ENCODE measurements around the gene ALDH4A1. TPM values are rescaled to one million over a fixed set of nuclear protein-coding genes. Genes with fewer than 3 reads are reported as not detected.
"Not testable (repeated sequence)": the region's sequence is repeated elsewhere in the genome, so short reads cannot be mapped to it uniquely, and the experiment has no call there.

The ALDH4A1 gene
- total and polyA plus RNA-seq, 12 donors = 12.7 to 60.8 (median 36.6) TPM

DNA sequence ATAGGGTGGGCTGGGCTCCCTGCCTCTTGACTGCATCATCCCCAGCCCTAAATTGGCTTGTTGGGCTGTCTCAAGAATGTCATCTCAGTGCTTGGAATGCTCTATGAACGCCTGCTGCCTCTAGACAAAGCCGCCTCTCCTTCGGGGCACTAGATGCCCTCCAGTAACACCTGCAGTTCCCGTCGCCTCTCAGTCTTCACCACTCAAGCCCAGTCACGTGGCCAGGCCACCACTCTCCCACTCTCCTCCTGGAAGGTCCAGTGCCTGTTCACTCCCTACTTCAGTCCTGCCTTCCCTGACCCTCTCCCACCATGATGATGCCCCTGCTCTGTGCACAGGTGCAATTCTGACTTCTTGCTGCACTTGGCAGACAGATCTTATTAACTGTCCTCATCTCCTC lies 49.9 kb downstream of the ALDH4A1 start:
- Histone ChIP-seq H3K9me3 (no peaks in the 10 kb centered on the region), H3K4me3 (no peak overlapping the region), H3K4me1 (no peaks in the 10 kb centered on the region), H3K27ac (no peak overlapping the region), H3K27me3 (peaks cover 0 to 61% (median 19%) of the 10 kb centered on the region in 7 donors), H3K36me3 (no peaks in the 10 kb centered on the region)
- ATAC-seq = no peak
- intact Hi-C loops (cut with DNase I) = no loop called here
- TF ChIP-seq, protein P1, sequence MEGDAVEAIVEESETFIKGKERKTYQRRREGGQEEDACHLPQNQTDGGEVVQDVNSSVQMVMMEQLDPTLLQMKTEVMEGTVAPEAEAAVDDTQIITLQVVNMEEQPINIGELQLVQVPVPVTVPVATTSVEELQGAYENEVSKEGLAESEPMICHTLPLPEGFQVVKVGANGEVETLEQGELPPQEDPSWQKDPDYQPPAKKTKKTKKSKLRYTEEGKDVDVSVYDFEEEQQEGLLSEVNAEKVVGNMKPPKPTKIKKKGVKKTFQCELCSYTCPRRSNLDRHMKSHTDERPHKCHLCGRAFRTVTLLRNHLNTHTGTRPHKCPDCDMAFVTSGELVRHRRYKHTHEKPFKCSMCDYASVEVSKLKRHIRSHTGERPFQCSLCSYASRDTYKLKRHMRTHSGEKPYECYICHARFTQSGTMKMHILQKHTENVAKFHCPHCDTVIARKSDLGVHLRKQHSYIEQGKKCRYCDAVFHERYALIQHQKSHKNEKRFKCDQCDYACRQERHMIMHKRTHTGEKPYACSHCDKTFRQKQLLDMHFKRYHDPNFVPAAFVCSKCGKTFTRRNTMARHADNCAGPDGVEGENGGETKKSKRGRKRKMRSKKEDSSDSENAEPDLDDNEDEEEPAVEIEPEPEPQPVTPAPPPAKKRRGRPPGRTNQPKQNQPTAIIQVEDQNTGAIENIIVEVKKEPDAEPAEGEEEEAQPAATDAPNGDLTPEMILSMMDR (IDR thresholded peaks at IDR 0.05) = no peak
- no peak for DNase-seq
- 52 to 54% methylated on average over 6 of the region's 6 CpGs for WGBS, 2 donors

DNA sequence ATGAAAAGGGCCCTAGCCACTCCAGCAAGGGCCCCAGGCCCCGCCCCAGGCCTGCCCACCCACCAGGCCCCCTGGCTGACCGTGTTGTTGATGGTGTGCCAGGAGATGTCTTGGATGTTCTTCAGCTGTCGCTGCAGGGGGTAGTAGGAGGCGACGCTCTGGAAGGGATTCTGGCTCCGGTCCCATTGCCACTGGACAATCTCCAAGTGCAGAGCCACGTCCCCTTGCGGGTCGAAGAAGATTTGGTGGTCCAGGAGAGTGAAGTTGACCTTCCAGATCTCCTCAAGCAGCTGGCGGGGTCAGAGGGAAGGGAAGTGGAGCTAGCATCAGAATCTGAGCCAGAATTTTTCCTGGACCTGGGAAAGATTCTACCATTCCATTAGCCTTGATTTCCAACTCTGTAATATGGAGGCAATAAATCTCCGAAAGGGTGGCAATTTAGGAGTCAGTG lies 53.1 kb downstream of the ALDH4A1 start:
- intact Hi-C loops (cut with DNase I) = no loop called here
- 27 to 30% methylated on average over 11 of the region's 11 CpGs for WGBS, 2 donors
- ATAC-seq (no peak), DNase-seq (no peak)
- Histone ChIP-seq H3K27me3 (peaks cover 0 to 57% (median 18%) of the 10 kb centered on the region in 7 donors), H3K36me3 (no peaks in the 10 kb centered on the region), H3K27ac (no peak overlapping the region), H3K9me3 (peaks cover 0 to 9% (median 0%) of the 10 kb centered on the region in 11 donors), H3K4me3 (no peak overlapping the region), H3K4me1 (no peaks in the 10 kb centered on the region)
- TF ChIP-seq, protein P1 (IDR thresholded peaks at IDR 0.05) = no peak

DNA sequence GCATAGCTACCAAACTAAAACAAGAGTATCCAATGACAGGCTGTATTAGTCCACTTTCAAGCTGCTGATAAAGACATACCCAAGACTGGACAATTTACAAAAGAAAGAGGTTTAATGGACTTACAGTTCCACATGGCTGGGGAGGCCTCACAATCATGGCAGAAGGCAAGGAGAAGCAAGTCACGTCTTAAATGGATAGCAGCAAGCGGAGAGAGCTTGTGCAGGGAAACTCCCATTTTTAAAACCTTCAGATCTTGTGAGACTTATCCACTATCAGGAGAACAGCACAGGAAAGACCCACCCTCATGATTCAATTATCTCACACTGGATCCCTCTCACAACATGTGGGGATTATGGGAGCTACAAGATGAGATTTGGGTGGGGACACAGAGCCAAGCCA lies 54.6 kb downstream of the ALDH4A1 start:
- H3K27me3 ChIP-seq = peaks cover 0 to 61% (median 12%) of the 10 kb centered on the region in 7 donors

DNA sequence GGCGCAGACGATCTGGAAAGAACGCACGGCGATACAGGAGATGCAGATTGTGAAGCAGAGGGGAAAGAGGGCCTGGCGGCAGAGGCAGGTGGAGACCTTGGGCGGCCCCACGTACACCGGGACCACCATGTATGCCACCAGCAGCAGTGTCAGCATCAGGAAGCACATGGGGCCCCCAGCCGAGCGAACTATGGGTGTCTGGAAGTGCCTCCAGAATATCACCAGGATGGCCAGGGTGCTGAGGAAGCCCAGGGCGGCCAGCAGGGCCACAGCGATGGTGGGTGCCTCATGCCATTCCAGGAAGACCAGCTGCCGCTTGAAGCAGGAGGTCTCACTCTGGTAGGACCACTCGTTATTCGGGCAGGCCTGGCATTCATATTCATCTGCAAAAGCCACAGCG lies 62.2 kb downstream of the ALDH4A1 start:
- WGBS, 2 donors = 92 to 94% methylated on average over 17 of the region's 17 CpGs

More for the DNA sequence above, 54.6 kb downstream of the ALDH4A1 start:
- DNase-seq; ATAC-seq; intact Hi-C loops (cut with DNase I); H3K27ac ChIP-seq; H3K4me3 ChIP-seq; H3K4me1 ChIP-seq; H3K36me3 ChIP-seq: not testable (repeated sequence)
- H3K9me3 ChIP-seq = peaks cover 0 to 12% (median 0%) of the 10 kb centered on the region in 11 donors
- 58 to 87% methylated on average over 2 of the region's 2 CpGs for WGBS, 2 donors

DNA sequence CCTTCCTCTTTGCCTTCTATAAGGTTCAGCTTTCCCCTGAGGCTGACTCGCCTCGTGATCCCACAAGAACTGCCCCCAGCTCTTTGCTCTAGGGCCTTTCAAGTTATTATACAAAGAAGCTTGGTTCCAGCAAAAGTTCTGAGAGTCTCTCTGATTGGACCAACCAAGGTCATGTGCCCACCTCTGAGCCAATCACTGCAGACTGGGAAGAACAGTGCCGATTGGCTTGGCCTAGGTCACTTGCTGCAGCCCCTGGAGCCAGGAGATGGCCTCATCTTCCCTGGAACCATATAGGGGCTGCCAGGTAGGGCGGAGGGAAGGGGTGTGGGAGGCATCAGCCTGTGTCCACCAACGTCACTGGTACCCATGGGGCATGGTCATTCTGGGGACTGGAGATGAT lies 65.7 kb downstream of the ALDH4A1 start:
- Histone ChIP-seq H3K4me3 (no peak overlapping the region), H3K27me3 (peaks cover 0 to 84% (median 55%) of the 10 kb centered on the region in 7 donors), H3K4me1 (no peaks in the 10 kb centered on the region), H3K9me3 (no peaks in the 10 kb centered on the region), H3K36me3 (no peaks in the 10 kb centered on the region), H3K27ac (no peak overlapping the region)
- TF ChIP-seq, protein P1 (IDR thresholded peaks at IDR 0.05) = no peak
- WGBS, 2 donors = 69 to 75% methylated on average over 5 of the region's 5 CpGs
- intact Hi-C loops (cut with DNase I) = no loop called here
- DNase-seq = no peak
- ATAC-seq = no peak

More for the DNA sequence above, 62.2 kb downstream of the ALDH4A1 start:
- ATAC-seq (no peak), DNase-seq (no peak)
- intact Hi-C loops (cut with DNase I) = no loop called here
- peaks cover 0 to 77% (median 40%) of the 10 kb centered on the region in 7 donors for H3K27me3 ChIP-seq
- H3K36me3 ChIP-seq = no peaks in the 10 kb centered on the region
- no peak overlapping the region for H3K4me3 ChIP-seq
- H3K4me1 ChIP-seq = no peaks in the 10 kb centered on the region
- H3K9me3 ChIP-seq = peaks cover 0 to 12% (median 0%) of the 10 kb centered on the region in 11 donors
- no peak overlapping the region for H3K27ac ChIP-seq
- TF ChIP-seq, protein P1 (IDR thresholded peaks at IDR 0.05) = no peak

DNA sequence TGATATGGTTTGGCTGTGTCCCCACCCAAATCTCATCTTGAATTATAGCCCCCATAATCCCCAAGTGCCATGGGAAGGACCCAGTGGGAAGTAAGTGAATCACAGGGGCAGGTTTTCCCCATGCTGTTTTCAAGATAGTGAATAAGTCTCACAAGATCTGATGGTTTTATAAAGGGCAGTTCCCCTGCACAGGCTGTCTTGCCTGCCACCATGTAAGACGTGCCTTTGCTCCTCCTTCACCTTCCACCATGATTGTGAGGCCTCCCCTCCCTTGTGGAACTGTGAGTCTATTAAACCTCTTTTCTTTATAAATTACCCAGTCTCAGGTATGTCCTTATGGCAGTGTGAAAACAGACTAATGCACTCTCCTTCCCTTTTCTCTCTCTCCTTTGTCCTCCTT lies 70.0 kb downstream of the ALDH4A1 start:
- H3K9me3 ChIP-seq = peaks cover 0 to 23% (median 0%) of the 10 kb centered on the region in 11 donors
- H3K36me3 ChIP-seq; H3K4me1 ChIP-seq; H3K27ac ChIP-seq; H3K4me3 ChIP-seq; ATAC-seq; DNase-seq; intact Hi-C loops (cut with DNase I): not testable (repeated sequence)
- WGBS, 2 donors = 34 to 41% methylated on average over 1 of the region's 1 CpG
- peaks cover 0 to 72% (median 39%) of the 10 kb centered on the region in 7 donors for H3K27me3 ChIP-seq
